Upper lobe of left lung (tissue), 6 donors: ENCODE measurements around the gene S100A13. TPM values are rescaled to one million over a fixed set of nuclear protein-coding genes. Genes with fewer than 3 reads are reported as not detected.

ENCODE experiments used
- ATAC-seq, 2 donors: fragments of 200-7000 bp; cut with Tn5 transposase; one replicate each; pipeline ENCODE4 v1.9.1; 2022; ENCODE audit warnings: mild to moderate bottlenecking in 2 of 2, moderate library complexity in 2 of 2; ENCODE audit not compliant: low FRiP score in 2 of 2
- DNase-seq, 2 donors: peaks; one replicate each; pipeline ENCODE4 v3.0.0-alpha.2; 2019 to 2020
- H3K27ac ChIP-seq, 4 donors: fragments of 200-600 bp; sonication (generic); one replicate each; pipeline ENCODE4 v1.5.1; 2016 to 2019
- H3K27me3 ChIP-seq, 4 donors: fragments of 200-600 bp; sonication (generic); one replicate each; pipeline ENCODE4 v1.5.1; 2017 to 2019
- H3K36me3 ChIP-seq, 4 donors: fragments of 200-600 bp; sonication (generic); one replicate each; pipeline ENCODE4 v1.5.1; 2016 to 2019
- H3K4me1 ChIP-seq, 4 donors: fragments of 200-600 bp; sonication (generic); one replicate each; pipeline ENCODE4 v1.5.1; 2018 to 2019
- H3K4me3 ChIP-seq, 4 donors: fragments of 200-600 bp; sonication (generic); one replicate each; pipeline ENCODE4 v1.5.1; 2017 to 2019; ENCODE audit warnings: mild to moderate bottlenecking in 2 of 4, moderate library complexity in 1 of 4
- H3K9me3 ChIP-seq, 4 donors: fragments of 200-600 bp; sonication (generic); one replicate each; pipeline ENCODE4 v1.5.1; 2018 to 2019
- EP300 ChIP-seq, 4 donors: sonication (generic); formaldehyde crosslinking; IDR thresholded peaks; one replicate each; pipeline ENCODE4 v1.5.1; 2017; ENCODE audit warnings: antibody characterized with exemption in 4 of 4, control low read depth in 2 of 4
- POLR2A ChIP-seq, 4 donors: fragments of 450-650 bp; IDR thresholded peaks; one replicate each; pipeline ENCODE4 v1.5.1; 2016 to 2017; ENCODE audit warnings: antibody characterized with exemption in 4 of 4, mild to moderate bottlenecking in 2 of 4
- POLR2AphosphoS5 ChIP-seq, 2 donors: sonication (generic); formaldehyde crosslinking; IDR thresholded peaks; one replicate each; pipeline ENCODE4 v1.5.1; 2017; ENCODE audit warnings: antibody characterized with exemption in 2 of 2
- WGBS, 2 donors: methylation state at CpG; one replicate each; pipeline ENCODE4 v1.1.5; 2017 to 2018; 5-methylcytosine and 5-hydroxymethylcytosine counted together
- total RNA-seq, 6 donors: library from RNA; depleted of rRNA in 4 of 6; stranded (reverse); fragments of >200 nt in 4 of 6; gene quantifications; one replicate each; pipeline versions ENCODE4 v1.1.0 to v1.2.1, GENCODE V29; 2016 to 2021
- TF ChIP-seq, protein P1 (sequence below), 6 experiments: fragments of 450-650 bp in 4 of 6; fragments of 200-600 bp in 2 of 6; sonication (generic) in 2 of 6; IDR thresholded peaks; one replicate each; pipeline ENCODE4 v1.5.1; 2016 to 2019; ENCODE audit warnings: antibody characterized with exemption in 6 of 6
- donor health status: DM: no; HTN: no; CAD: no; lungs with moderate emphysema.
- donor health status: DM: no; HTN: yes; CAD: no; lungs with severe emphysema.

Gene S100A13
- total RNA-seq, 6 donors from 2014 or later: 72.8 to 132 (median 86.3) TPM

DNA sequence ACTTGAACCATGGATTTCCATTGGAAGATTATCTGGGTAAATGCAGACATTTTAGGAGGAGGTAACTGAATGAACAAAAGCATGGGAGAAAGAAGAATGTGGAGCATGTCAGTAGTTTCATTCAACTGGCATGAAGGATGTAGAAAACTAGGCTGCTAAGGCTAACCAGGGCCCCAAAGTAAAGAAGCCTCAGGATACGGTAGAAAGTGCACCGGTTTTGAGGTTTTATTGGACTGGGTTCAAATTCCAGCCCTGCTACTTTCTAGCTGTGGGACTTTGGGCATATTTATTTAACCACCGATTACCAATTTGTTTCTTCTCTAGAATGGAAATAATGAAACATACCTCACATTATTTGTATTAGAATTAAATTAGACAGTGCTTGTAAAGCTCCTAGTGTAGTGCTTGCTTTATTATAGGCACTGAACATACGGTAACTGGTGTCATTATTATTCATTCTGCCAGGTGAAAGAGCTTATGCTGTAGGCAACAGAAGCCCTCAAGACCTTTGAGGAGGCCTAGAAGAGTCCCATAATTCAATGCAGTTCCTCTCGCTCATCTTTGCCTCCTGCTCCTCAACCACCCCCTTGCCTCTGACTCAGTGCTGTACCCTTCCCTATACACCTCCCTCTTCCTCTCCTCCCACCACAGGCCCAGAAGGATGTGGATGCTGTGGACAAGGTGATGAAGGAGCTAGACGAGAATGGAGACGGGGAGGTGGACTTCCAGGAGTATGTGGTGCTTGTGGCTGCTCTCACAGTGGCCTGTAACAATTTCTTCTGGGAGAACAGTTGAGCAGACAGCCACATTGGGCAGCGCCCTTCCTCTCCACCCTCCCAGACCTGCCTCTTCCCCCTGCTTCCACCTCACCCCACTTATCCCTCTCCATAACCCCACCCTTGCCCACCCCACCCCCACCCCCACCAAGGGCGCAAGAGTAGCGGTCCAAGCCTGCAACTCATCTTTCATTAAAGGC lies 4.0 kb upstream of the S100A13 start:
- H3K4me1 ChIP-seq: peaks cover 32 to 81% (median 50%) of the 10 kb centered on the region in 4 donors
- 74 to 75% methylated on average over 10 of the region's 10 CpGs for WGBS, 2 donors
- ATAC-seq (no peak), DNase-seq (no peak)
- no peak overlapping the region for H3K4me3 ChIP-seq
- peak overlapping the region in 3 of 4 donors; percentile 6 to 99 (median 61) for H3K27ac ChIP-seq
- TF ChIP-seq, protein P1, sequence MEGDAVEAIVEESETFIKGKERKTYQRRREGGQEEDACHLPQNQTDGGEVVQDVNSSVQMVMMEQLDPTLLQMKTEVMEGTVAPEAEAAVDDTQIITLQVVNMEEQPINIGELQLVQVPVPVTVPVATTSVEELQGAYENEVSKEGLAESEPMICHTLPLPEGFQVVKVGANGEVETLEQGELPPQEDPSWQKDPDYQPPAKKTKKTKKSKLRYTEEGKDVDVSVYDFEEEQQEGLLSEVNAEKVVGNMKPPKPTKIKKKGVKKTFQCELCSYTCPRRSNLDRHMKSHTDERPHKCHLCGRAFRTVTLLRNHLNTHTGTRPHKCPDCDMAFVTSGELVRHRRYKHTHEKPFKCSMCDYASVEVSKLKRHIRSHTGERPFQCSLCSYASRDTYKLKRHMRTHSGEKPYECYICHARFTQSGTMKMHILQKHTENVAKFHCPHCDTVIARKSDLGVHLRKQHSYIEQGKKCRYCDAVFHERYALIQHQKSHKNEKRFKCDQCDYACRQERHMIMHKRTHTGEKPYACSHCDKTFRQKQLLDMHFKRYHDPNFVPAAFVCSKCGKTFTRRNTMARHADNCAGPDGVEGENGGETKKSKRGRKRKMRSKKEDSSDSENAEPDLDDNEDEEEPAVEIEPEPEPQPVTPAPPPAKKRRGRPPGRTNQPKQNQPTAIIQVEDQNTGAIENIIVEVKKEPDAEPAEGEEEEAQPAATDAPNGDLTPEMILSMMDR (IDR thresholded peaks at IDR 0.05): no peak
- no peak for TF ChIP-seq POLR2A (IDR thresholded peaks at IDR 0.05)
- no peak for TF ChIP-seq POLR2AphosphoS5 (IDR thresholded peaks at IDR 0.05)
- no peak for TF ChIP-seq EP300 (IDR thresholded peaks at IDR 0.05)
- no peaks in the 10 kb centered on the region for H3K27me3 ChIP-seq
- no peaks in the 10 kb centered on the region for H3K9me3 ChIP-seq
- peaks cover under 1 to 5% (median 4%) of the 10 kb centered on the region in 4 donors for H3K36me3 ChIP-seq

DNA sequence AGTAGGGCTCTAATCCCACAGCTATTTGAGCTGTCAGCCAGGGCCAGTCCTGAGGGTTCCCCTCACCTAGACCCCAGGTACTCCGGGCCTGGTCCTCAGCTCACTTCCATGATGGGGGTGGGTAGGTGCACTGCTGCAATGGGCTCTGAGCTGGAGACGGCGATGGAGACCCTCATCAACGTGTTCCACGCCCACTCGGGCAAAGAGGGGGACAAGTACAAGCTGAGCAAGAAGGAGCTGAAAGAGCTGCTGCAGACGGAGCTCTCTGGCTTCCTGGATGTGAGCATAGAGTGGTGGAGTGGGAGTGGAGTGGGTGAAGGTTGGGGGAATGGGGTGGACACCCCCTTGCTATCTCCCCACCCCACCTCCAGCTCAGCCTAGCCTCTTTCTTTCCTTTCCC lies 3.1 kb upstream of the S100A13 start:
- Histone ChIP-seq H3K27me3 (no peaks in the 10 kb centered on the region), H3K4me3 (no peak overlapping the region), H3K36me3 (no peaks in the 10 kb centered on the region), H3K4me1 (peaks cover 32 to 81% (median 49%) of the 10 kb centered on the region in 4 donors), H3K9me3 (no peaks in the 10 kb centered on the region), H3K27ac (peak overlapping the region in 3 of 4 donors; percentile 24 to 95 (median 56))
- DNase-seq (no peak), ATAC-seq (no peak)
- 69 to 84% methylated on average over 3 to 7 of the region's 7 CpGs for WGBS, 2 donors
- TF ChIP-seq EP300 (IDR thresholded peaks at IDR 0.05) (no peak), POLR2A (IDR thresholded peaks at IDR 0.05) (no peak), POLR2AphosphoS5 (IDR thresholded peaks at IDR 0.05) (no peak)
- TF ChIP-seq, protein P1 (IDR thresholded peaks at IDR 0.05): no peak

DNA sequence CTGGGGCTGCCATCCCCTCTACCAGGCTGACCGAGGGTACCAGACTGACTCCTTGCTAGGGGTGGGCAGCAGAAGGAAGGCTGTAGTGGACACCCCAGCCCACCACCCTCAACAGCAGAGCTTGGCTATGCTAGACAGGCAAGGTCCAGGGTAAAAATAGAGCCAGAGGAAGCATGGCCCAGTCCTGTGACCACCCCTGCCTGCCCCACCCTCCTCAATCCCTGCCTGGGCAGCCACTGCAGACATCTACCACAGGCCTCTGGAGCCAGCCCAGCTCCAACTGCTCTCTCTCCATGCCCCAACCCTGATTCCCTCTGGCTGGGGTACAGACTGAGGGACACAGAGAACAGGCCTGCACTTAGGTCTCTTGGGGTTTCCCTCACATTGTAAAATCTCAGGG lies 2.7 kb upstream of the S100A13 start:
- peaks cover 0 to 2% (median 0%) of the 10 kb centered on the region in 4 donors for H3K36me3 ChIP-seq
- DNase-seq: no peak
- no peaks in the 10 kb centered on the region for H3K27me3 ChIP-seq
- peak overlapping the region in 3 of 4 donors; percentile 24 to 95 (median 56) for H3K27ac ChIP-seq
- no peaks in the 10 kb centered on the region for H3K9me3 ChIP-seq
- TF ChIP-seq, protein P1 (IDR thresholded peaks at IDR 0.05): no peak
- no peak for TF ChIP-seq POLR2AphosphoS5 (IDR thresholded peaks at IDR 0.05)
- no peak for TF ChIP-seq POLR2A (IDR thresholded peaks at IDR 0.05)
- no peak for TF ChIP-seq EP300 (IDR thresholded peaks at IDR 0.05)
- no peak overlapping the region for H3K4me3 ChIP-seq
- H3K4me1 ChIP-seq: peaks cover 29 to 81% (median 47%) of the 10 kb centered on the region in 4 donors
- no peak for ATAC-seq
- 91% methylated on average over 1 of the region's 1 CpG; no CpG with 5 or more reads in 1 of the 2 donors for WGBS, 2 donors

DNA sequence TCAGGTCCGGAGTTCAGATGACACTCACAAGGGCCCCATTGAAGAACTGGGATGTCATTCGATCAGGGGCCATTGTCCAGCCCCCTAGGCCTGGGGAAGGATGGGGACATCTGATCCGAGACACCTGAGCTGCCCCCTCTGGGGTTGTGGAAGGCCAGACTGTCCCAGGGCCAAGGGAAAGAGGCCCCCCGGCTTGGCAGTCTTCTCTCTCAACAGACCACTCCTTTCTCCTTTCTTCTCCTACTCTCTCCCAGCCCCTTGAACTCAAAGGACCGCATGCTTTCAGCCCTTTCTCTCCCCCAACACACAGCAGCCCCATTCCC lies 2.0 kb upstream of the S100A13 start:
- no peak overlapping the region for H3K4me3 ChIP-seq
- WGBS, 2 donors: 90 to 96% methylated on average over 4 to 5 of the region's 5 CpGs
- TF ChIP-seq EP300 (IDR thresholded peaks at IDR 0.05) (no peak), POLR2A (IDR thresholded peaks at IDR 0.05) (no peak), POLR2AphosphoS5 (IDR thresholded peaks at IDR 0.05) (no peak)
- TF ChIP-seq, protein P1 (IDR thresholded peaks at IDR 0.05): no peak
- H3K27me3 ChIP-seq: no peaks in the 10 kb centered on the region
- no peaks in the 10 kb centered on the region for H3K9me3 ChIP-seq
- DNase-seq (no peak), ATAC-seq (no peak)
- peaks cover 36 to 83% (median 47%) of the 10 kb centered on the region in 4 donors for H3K4me1 ChIP-seq
- peaks cover 0 to 2% (median 0%) of the 10 kb centered on the region in 4 donors for H3K36me3 ChIP-seq
- peak overlapping the region in 3 of 4 donors; percentile 4 to 95 (median 95) for H3K27ac ChIP-seq
